RKO (cell line): ENCODE results near the gene SERBP1.

ENCODE experiments used
- DNase-seq: peaks from one replicate; pipeline ENCODE4 v3.0.0-alpha.2; 2016; ENCODE audit warnings: low spot score

SERBP1 gene

GRCh38 chr1:67361641-67362040 lies 68.6 kb downstream of the SERBP1 start:
- no peak for DNase-seq

DNA sequence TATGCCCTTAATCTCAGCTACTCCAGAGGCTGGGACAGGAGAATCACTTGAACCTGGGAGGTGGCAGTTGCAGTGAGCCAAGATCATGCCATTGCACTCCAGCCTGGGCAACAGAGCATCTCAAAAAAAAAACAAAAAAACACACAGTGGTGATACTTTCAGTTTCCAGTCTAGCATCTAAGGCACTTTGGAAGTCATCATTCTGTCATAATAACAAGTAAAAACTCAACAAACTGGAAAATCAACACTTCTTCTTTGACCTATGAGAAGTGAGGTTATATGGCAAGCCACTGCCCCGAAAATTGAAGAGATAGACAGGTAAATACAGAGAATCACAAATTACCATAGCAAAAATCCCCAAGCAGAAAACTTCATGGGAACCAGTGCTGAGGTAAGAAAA lies 70.6 kb downstream of the SERBP1 start:
- DNase-seq = no peak
